HG03575 (cell line): Measurements from ENCODE around the gene THSD8.
"Not testable (repeated sequence)": the region's sequence is repeated elsewhere in the genome, so short reads cannot be mapped to it uniquely, and the experiment has no call there.

ENCODE experiments used
- ATAC-seq: cut with Tn5 transposase; IDR thresholded peaks from one replicate; pipeline ENCODE4 v1.9.1; 2021; ENCODE audit not compliant: unreplicated experiment, insufficient number of reproducible peaks, low FRiP score; ENCODE audit errors: extremely low read depth

Gene THSD8

DNA sequence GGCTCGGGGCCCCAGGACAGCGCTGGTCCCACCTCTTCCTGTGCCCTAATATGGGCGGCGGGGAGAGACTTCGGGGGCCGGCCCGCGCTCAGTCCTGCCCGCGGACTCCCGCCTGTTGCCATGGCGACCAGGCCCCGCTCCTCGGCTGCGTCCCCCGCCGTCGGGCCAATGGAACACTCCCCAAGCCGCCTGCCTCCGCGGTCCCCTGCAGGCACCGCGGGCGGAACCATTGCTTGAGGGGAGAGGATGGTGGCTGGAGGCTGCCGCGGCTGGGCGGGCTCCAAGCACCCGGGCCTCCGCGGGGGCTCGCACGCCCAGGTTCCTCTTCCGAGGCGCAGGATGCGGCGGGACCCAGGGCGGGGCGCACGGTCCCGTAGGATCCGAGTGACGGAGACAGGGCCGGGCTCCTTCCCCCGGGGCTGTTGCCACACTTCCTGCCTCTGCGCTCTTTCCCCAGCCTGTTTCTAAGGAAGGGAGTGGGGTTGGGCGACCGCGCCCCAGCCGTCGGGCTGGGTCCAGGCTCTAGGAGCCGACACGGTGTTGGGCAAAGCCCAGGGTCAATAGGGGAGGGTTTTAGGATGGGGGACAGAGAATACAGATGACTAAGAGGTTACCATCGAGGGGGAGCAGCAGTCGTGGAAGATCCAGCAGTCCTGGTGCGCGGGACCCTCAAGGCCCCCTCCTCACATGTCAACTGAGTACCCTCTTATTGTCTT is 11.8 kb upstream of the THSD8 start:
- no peak for ATAC-seq

DNA sequence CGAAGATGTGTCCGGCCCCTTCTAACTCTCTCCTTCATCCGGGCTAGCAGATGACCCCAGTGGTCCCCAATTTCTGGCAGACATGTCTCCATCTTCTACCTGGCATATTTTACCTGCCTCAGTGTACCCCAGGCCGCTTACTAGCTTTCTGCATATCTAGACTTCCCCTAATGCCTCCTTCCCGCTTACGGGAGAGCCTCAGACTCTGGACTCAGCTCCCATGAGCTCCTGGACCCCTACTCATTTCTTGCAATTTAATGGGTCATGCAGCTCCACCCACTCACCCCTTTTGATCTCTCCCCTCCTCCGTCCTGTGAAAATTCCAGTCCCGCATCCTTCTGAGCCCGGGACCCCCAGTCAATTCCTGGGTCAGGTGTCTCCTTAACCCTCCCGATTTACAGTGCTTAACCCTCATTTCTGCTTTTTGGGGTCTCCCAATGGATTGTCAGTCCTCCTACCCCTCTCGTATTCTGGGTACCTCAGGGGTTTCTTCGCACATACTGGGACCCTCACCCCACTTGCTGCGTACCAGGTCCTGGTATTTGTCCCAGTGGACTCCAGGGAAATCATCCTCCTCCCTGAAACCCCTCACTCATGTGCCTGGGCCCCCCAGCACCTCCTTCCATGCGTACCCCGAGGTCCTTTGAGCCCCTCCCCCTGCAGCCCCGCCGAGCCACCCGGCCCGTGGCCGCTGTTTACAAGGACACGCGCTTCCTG is 11.1 kb upstream of the THSD8 start:
- ATAC-seq = no peak

DNA sequence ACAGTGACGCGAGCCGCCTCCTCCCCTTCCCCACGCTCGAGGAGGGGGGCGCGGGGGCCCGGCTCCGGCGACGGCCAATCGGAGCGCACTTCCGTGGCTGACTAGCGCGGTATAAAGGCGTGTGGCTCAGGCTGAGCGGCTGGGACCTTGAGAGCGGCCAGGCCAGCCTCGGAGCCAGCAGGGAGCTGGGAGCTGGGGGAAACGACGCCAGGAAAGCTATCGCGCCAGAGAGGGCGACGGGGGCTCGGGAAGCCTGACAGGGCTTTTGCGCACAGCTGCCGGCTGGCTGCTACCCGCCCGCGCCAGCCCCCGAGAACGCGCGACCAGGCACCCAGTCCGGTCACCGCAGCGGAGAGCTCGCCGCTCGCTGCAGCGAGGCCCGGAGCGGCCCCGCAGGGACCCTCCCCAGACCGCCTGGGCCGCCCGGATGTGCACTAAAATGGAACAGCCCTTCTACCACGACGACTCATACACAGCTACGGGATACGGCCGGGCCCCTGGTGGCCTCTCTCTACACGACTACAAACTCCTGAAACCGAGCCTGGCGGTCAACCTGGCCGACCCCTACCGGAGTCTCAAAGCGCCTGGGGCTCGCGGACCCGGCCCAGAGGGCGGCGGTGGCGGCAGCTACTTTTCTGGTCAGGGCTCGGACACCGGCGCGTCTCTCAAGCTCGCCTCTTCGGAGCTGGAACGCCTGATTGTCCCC is 10.4 kb upstream of the THSD8 start, which contains the start of gene JUNB:
TSS of gene JUNB (plus strand) at position 142 of the 706 bp plus-strand sequence. CDS start at position 428, 286 bp downstream.
- ATAC-seq = no peak

DNA sequence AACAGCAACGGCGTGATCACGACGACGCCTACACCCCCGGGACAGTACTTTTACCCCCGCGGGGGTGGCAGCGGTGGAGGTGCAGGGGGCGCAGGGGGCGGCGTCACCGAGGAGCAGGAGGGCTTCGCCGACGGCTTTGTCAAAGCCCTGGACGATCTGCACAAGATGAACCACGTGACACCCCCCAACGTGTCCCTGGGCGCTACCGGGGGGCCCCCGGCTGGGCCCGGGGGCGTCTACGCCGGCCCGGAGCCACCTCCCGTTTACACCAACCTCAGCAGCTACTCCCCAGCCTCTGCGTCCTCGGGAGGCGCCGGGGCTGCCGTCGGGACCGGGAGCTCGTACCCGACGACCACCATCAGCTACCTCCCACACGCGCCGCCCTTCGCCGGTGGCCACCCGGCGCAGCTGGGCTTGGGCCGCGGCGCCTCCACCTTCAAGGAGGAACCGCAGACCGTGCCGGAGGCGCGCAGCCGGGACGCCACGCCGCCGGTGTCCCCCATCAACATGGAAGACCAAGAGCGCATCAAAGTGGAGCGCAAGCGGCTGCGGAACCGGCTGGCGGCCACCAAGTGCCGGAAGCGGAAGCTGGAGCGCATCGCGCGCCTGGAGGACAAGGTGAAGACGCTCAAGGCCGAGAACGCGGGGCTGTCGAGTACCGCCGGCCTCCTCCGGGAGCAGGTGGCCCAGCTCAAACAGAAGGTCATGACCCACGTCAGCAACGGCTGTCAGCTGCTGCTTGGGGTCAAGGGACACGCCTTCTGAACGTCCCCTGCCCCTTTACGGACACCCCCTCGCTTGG is 9.6 kb upstream of the THSD8 start:
- ATAC-seq = no peak

DNA sequence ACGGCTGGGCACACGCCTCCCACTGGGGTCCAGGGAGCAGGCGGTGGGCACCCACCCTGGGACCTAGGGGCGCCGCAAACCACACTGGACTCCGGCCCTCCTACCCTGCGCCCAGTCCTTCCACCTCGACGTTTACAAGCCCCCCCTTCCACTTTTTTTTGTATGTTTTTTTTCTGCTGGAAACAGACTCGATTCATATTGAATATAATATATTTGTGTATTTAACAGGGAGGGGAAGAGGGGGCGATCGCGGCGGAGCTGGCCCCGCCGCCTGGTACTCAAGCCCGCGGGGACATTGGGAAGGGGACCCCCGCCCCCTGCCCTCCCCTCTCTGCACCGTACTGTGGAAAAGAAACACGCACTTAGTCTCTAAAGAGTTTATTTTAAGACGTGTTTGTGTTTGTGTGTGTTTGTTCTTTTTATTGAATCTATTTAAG is 9.0 kb upstream of the THSD8 start:
- no peak for ATAC-seq

DNA sequence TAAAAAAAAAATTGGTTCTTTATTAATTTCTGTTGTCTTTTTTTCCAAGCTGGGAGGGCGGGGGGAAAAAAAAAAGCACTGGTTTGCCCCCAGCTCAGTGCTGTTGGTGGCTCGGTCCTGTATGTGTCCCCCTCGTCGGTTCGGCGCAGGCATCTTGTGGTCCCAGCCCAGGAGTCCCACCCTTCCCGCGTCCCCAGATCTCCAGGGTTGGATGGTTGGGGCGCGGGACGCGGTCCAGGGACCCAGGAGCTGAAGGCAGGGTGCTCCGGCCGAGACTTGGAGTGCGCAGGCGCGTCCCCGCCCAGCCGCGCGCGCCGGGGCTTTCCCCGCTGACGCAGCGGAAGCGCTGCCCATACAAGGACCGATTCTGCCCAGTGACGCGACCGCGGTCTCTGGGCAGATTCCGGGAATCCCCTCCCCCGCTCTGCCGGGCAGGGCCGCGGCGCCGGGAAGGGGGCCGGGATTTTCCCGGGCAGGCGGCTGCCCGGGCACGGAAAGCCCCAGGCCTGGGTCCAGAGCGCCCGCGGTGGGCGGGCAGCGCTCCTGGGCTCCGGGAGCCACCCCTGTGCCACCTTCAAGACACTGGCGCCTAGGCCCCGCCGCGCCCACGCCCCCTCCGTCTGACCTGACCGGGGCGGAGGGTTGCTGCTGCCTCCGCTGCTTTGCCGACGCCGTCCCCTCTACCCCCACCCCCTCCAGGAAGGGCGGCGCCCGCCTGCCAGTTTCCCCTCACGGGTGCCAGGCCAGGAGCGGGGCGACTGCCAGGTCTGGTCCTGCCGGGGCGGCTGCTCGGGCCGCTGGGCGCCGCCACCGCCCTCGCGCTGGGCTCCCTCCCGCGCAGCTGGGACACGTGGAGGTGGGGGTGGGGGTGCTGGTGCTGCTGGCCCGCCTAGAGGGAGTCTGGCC is 8.3 kb upstream of the THSD8 start:
- ATAC-seq = no peak

DNA sequence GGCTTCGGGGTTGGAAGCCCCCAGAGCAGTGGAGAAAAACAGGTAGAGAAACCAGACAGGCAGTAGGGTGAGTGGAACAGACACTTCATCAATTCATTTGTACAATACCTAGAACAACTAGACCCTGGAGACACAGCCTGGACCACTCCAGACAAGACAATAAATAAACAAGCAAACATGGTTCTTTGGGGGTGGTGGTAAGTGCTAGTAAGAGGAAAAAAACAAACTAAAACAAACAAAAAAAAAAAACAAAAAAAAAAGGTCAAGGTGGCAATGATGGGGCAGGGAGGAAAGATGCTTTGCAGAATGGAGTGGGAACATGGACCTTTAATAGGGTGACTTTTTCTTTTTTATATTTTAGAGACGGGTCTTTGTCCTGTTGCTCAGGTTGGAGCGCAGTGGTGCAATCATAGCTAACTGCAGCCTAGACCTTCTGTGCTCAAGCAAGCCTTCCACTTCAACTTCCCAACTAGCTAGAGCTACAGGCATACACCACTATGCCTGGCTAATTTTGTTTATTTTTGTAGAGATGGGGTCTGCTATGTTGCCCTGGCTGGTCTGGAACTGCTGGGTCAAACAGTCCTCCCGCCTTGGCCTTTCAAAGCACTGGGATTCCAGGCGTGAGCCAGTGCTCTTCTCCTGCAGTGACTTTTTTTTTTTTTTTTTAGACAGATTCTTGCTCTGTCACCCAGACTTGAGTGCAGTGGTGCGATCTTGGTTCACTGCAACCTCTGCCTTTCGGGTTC is 7.5 kb upstream of the THSD8 start:
- ATAC-seq = no peak

DNA sequence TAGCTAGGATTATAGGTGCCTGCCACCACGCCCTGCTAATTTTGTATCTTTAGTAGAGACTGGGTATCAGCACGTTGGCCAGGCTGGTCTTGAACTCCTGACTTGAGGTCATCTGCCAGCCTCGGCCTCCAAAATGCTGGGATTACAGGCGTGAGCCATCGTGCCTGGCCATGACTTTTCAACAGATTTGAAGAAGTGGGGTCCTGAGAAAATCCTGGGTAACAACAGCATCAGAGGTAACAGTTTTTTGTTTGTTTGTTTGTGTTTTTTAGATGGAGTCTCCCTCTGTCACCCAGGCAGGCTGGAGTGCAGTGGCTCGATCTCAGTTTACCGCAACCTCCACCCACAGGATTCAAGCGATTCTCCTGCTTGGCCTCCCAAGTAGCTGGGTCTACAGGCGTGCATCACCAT is 6.9 kb upstream of the THSD8 start:
- ATAC-seq = no peak

DNA sequence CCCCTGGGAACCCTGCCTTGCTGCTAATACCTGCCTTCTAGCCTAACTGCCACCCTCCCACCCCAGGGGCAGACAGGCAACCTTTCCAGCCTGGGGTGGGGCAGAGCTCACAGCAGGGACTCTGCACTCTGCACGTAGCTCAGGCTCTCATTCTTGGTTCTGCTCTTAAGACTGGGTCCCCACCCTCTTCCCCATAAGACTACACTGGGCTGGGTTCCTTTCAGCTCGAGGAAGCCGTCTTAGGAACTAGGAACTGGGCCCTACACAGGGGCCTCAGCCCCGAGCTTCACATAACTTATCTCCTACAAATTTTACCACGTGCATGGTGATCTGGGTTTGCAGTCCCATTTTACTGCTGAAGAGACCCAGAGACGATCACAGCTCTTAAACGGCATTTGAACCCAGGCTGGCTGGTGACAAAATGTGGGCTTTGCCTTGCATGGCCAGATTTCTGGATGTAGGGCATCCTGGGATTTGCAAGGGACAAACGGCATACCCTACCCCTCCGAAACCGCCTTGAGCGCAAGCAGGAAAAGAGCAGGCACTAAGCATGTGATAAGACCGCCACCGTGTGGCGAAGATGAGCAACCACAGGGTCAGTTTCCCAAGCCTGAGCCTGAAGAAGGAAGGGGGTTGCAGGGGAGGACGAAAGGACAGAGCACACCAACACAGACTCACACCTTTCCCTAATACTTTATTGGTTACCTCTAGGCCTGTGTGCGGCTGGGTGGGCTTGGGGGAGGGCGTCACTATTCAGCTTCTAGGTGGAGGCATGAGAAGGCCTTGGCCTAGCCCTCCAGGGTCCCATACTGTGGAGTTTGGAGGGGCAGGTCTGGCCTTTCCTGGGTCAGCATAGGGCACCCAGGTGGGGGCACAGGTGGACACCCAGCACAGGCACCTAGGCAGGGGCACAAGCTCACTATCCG is 5.5 kb upstream of the THSD8 start:
- ATAC-seq = no peak

DNA sequence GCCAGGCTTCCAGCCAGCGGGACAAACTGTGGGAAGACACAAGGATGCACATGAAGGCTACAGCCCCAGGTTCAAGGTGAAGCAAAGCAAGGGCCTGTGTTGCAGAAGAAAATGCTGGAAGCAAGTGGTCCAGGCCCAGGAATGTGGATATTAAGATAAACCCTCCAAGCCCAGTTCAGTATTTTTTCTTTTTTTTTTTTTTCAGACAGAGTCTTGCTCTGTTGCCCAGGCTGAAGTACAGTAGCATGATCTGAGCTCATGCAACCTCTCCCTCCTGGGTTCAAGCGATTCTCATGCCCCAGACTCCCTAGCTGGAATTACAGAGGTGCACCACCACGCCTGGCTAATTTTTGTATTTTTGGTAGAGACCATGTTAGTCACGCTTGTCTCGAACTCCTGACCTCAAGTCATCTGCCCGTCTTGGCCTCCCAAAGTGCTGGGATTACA is 4.7 kb upstream of the THSD8 start:
- no peak for ATAC-seq

DNA sequence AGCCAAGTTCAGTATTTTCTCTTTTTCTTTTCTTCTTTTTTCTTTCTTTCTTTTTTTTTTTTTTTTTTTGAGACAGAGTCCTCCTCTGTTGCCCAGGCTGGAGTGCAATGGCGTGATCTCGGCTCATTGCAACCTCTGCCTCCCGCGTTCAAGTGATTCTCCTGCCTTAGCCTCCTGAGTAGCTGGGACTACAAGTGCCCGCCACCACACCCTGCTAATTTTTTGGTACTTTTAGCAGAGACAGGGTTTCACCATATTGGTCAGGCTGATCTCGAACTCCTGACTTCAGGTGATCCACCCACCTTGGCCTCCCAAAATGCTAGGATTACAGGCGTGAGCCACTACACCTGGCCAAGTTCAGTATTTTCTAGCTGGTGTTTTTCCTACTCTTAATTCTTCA is 4.3 kb upstream of the THSD8 start:
- not testable (repeated sequence) for ATAC-seq

DNA sequence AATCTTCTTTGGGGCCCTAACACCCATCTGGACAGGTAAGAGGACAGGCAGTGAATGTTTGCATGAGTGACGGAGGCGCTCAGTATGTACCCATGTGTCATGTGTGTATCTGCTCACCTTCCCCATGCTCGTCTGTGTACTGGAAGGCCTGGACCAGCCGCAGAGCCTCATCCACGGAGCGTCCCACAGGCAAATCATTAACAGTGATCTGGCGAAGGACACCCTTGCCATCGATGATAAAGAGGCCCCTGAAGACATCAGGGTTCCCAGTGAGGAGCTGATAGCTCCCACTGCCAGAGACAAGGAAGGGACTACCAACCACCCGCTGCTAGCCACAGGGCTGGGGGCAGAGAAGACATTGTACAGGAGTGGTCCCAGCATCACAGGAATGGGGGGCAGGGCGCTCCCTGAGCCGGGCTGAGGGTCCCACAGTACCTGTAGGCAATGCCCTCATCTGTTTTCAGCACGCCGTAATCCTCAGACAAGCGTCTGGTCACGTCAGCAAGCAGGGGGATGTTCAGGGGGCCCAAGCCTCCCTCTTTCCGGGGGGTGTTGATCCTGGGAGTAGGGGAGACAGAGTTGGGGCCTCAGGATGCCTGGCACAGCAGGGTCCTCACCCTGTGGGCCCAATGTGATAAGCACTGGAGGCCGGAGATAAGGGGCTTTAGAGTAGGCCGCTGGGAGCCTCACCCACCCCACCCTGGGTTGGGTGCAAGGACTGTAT is 2.0 kb upstream of the THSD8 start:
- ATAC-seq = no peak

DNA sequence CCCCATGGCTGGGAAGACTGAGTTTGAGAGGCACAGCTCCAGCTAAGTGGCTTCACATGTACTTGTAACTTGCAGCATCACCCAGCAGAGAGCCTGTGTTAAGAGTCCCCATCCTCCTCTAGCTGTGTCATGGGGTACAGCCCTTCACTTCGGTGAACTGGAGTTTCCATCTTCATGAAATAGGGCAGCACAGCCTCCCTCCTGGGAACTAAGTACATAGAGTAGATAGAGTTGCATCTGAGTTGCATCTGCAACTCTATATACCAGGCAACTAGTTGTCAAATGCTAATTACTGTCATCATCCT is 1.5 kb upstream of the THSD8 start:
- no peak for ATAC-seq

DNA sequence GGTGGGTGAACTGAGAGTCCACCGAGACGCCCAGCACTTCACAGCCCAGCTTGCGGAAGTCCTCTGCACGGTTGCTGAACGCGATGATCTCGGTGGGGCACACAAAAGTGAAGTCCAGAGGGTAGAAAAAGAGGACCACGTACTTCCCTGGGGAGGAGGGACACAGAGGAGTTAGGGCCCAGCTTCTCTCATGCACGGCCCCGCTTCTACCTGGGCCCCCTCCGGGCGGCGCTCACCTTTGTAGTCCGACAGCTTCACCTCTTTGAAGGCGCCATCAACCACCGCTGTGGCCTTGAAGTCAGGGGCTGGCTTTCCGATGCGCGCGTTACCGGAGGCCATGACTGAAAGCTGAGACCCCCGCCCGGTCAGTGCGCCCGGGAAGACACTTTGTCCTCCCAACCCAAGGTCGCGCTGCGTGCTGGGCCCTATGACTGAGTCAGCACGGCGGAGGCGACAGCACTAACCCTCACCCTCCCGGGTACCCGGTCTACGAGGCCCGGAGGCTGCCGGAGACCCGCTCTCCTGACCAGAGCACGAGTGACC is 875 bp upstream of the THSD8 start:
- ATAC-seq = no peak

DNA sequence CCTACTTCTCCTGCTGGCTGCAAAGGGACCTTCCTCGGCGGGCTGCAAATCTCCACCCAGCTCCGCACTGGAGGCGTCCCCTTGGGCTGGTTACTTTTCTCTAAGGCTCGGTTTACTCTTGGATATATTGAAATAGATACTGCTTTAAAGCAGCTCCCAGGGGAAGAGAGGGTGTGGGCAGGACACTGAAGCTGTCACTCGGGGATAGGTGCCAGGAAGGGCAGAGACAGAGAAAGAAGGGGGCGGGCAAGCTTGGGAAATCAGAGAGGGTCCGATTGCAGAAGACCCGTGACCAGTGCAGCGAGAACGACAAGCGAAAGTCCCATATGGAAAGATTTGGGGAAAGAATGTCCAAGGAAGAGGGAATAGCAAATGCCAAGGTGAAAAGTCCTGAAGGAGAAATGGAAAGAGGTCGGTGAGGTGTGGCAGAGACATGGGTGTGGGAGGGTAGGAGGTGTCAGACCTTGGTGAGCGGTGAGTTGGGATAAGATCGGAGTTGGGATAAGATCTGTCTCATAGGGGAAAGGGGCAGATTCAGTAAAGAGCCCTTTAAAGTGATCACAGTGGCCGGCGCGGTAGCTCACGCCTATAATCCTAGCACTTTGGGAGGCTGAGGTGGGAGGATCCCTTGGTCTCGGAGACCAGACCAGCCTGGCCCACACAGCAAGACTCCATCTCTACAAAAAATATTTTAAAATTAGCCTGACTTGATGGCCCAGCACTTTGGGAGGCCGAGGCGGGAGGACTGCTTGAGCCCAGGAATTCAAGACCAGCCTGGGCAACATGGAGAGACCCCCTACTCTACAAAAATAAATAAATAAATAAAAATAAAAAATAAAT is 618 bp downstream of the THSD8 start:
- ATAC-seq = no peak
